NCI-H1105 treated with DMSO at 0.1 percent for 48 hours (cell line): Measurements from ENCODE around the gene SPCS3.
"Not testable (repeated sequence)": the region's sequence is repeated elsewhere in the genome, so short reads cannot be mapped to it uniquely, and the experiment has no call there.

Experiments
- DNase-seq: peaks from one replicate; lab custom pipeline; 2025; lab: John Stamatoyannopoulos, UW

The SPCS3 gene

DNA sequence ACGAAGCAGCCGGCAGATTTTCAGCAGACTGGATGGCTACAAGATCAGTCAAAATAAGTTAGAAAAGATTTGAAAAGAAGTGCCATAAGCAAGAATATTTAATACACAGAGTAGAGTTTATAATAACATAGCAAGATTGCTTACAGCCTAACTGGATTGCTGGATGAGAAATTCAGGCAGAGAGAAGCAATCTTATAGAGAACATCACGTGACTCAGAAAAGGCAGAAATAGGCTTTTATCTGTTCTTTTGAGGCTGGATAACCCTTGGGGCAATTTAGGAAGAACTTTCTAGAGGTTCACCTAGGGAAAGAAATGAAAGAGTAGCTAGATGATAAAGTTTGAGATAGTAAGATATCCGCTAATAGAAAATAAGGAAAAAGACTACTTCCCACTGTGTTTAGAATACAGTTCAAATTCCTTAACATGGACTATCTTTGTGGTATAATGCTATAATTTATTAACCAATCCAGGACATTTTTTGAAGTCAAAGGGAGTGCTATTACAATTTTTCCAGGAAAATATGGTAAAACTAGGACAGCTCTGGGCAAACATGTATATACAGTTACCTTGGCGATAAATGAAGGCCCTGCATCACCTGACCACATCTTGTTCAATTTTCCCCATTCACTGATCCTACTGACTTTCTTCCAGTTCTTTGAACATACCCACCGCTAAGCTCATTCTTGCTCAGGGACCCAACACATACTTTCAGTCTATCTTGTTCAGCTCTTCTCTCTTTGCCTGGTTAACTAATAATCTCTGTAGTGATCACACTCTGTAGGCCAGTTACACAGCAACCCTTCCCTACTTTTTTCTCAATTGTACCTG is 12.7 kb upstream of the SPCS3 start:
- no peak for DNase-seq

DNA sequence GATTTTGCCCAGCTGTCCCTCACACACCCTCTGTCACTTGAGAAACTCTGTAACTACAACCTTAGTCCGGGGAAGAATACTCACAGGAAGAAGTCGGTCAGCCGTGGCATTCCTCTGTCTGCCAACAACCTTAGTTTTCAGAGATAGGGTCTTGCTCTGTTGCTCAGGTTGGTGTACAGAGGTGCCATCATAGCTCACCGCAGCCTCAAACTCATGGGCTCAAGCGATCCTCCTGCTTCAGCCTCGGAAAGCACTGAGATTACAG is 12.2 kb upstream of the SPCS3 start:
- DNase-seq = no peak

DNA sequence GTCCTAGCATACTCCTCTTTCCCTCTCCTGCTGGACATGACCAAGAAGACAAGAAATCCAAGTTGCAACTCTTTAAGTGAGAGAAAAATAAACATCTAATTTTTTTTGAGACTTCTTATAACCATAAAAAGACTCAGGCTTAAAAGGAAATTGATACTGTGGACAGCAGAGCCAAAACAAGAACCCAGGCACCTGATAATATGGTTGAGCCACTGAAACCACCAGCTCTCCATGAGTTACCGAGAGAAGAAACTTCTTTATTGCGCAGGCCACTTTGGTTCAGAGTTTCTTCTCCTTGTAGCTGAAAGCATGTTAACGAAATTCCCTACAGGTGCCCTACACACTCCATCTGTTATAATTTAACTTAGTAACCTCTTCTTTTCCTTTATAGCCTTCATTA is 11.3 kb upstream of the SPCS3 start:
- no peak for DNase-seq

DNA sequence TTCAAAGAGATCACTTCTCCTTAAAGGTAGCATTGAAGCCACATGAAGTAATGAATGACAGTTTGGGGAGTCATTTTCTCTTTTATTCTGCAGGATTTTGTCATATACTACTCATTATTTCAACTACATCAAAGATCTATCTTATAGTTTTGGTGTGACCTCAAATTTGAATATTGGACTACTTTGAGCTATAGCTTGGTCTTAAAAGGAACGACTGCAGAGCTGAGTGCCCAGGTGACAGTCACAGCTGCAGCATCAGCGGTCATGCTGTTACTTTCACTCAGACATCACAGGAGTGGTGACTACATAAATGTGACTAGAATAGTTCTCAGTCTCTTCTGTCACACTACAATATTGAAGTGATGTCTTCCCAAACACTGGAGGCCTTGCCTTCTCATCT is 10.7 kb upstream of the SPCS3 start:
- DNase-seq = no peak

DNA sequence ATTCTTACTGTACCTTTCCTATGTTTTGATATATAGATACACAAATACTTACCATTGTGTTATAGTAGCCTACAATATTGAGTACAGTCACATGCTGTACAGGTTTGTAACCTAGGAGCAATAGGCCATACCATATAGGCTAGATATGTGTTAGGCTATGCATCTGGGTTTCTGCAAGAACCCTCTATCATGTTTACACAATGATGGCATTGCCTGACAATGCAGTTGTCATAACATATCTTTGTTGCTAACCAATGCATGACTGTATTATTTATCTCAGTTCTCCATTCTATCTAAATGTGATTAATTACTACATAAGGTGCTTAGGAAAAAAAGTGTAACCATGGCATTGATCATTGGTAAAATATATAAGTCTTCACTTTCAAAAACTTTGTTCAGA is 10.0 kb upstream of the SPCS3 start:
- no peak for DNase-seq

DNA sequence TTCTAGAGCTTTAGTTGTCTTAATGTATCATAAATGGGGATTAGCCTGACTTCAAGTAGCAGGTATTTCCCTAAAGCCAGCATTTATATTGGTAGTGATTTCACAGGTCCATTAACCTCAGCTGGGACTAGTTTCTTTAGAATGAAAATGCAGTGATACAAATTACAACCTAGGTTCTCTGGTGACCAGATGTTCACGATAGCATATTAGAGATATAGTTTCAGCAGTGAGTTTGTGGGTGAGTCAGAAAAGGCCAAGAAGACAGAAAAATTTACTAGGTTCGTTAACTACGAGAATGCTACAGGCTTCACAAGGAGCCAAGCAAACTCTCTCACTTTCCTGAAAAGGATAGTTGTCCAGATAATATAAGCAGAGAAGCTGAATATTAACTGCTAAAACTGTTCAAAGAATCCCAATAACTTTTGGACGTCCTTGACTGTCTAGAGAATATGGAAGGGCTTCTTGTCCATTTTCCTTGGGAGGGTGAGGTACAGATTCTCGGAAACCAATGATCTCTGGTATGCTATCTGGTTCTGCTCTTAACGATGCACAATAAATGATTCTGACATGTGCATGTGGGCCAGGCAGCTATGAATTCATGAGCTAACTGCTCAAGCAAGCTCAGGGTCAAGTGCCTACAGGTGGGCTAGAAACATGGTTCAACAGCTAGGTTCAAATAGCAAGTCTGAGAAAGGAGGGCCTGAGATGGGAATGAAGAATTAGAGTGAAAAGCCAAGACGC is 6.0 kb upstream of the SPCS3 start:
- no peak for DNase-seq

DNA sequence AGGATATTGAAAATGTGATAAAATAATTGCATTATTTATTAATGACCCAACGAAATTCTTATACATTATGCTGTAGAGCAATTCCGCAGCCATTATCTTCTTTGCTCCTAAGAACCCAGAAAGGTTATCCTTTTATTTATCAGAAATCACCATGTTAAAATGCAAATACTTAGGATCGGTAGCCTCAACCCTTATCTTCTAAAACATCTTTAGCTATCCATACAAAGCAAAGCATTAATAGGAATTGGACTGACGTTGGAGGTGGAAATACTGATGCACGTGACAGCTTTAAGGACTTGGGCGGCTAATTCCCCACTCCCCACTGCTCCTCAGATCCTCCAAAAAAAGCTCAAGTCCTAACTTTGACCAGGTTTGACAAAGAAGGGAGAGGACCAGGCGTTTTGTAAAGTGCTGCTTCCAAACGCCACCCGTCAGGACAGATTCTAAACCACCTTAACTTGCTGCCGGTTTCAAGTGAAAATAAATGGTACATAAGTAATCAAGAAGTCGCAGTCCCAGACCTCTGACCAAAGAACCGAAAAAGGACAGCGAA is 539 bp upstream of the SPCS3 start:
- DNase-seq = no peak

DNA sequence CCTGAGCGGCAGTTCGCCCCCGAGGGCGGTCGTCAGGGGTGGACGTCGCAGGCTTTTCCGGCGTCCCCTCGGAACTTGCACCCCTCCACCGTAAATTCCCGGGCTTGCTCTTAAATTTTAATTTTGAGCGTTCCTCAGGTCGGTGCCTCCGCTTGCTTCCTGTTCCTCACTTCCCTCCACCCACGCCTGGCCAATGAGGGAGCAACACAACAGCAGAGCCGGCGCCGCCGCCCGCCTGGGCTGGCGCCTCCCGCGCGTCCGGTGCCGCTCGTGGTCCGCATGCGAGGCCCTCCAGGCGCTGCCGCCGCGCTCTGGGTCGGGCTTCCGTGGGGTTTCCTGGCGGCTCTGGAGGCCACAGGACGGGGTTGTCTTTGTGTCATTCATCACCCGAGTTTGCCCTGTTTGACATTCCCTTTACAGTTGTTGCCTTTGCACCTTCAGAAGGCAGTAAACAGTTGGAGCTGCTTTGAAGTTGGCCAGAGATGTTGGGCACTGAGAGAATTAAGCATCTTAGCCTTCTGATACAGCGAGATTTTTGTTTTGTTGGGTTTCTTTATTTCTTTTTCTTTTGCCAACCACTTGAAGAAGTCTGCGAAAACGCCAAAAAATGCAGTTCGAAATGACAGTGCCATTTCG is 692 bp downstream of the SPCS3 start:
- peak; percentile 54 for DNase-seq

DNA sequence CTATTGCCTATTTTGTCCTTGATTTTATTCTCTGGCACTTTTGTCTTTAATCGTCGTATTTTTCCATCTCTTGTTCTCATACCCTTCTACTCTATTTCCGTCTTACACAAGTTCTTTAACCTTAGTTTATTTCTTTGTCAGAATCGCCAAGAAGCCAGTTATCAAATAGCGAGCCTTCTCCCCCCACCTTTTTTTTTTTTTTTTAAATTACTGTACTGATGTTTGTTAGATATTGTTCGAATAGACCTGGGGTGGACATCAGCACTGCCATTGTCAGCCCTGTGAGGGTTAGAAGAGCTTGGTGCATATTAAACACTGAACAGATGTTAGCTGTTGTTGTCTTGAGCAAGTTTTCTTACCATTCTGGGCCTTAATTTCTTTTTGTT is 1.2 kb downstream of the SPCS3 start:
- DNase-seq = no peak

DNA sequence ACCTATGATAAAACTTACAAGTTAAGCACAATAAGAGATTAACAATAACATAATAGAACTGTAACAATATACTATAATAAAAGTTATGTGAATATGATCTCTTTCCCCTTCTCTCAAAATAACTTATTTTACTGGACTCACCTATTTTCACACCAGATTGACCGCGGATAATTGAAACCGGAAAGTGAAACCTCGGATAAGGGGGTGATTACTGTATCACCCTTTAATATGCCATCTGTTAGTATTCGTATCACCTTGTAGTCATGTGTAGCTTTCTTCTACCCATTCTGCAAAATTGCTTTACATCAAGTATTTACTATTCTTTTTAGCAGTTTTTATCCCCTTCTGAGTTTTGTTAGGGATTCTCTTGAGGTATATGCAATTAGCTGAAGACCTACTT is 1.8 kb downstream of the SPCS3 start:
- no peak for DNase-seq

DNA sequence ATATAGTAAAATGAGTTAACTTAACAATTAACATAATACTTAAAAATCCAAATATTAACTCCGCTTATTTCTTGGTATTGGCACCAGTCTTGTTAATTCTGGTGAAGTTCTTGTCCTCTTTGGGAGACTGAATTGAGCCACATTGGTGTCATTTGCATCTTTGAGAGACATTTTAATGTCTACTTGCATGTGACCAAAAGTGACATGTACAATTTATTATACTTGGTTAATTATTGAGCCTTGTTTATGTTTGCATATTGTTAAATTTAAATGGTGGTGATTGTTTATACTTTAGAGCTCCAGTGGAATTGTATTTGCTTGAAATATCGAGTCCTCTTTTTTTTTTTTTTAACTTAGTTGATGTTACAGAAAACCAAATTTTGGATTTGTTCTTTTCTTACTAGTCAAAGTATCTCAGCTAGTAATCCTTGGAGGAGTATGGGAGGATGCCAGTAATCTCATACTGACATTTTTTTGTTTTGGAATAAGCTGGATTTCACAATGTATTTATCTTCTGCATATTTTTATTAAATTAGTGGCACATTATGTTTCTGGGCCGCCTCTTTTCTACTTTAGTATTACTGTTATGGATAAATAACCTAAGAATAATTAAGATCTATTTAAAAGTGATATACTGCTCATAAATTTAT is 3.9 kb downstream of the SPCS3 start:
- DNase-seq = no peak

DNA sequence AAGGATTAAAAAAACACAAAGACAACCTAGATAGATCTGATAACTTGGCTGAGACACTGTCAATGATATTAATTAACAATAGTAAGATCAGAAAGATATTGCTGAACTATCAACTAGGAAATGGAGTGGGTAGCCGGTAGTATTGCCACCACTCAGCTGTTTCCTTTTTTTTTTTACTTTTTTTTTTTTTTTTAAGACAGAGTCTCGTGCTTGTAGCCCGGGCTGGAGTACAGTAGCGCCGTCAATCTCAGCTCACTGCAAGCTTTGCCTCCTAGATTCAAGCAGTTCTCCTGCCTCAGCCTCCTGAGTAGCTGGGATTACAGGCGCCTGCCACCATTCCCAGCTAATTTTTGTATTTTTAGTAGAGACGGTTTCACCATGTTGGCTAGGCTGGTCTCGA is 5.1 kb downstream of the SPCS3 start:
- DNase-seq = not testable (repeated sequence)

DNA sequence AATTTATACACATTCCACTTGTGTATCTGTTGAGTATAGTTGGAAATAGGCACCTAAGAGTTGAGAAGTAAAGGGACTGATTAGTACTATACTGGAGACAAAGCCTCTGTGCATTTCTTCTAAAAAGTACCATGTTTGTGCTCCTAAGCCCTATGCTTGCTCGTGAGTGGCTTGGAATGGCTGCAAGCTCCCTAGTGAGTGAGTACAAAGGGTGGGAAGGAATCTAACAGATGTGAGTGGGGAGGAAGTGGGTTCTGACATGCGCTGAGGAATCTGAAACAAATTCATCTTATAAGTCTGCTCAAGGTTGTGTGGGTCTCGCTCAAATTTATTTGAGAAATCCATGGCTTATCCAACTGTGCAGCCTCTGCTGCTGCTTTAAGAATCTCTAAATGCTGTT is 13.3 kb downstream of the SPCS3 start:
- no peak for DNase-seq

DNA sequence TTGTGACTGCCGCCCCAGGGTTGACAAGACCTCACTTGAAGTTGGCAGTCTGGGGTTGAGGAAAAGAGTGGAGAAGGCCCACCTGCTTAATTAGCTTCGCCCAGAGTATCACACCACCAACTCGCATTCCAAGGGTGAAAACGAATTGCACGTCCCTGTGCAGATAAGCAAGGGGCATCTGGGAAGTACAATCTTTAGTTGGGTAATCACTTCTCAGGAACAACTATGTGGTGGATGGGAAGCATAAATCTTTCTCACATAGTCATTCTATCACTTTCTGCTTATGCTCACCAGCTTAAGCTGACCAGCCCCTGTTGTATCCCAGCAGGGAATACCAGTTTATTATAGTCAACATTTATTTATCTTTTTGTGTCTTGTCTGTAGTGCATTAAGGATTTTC is 14.3 kb downstream of the SPCS3 start:
- DNase-seq = no peak

DNA sequence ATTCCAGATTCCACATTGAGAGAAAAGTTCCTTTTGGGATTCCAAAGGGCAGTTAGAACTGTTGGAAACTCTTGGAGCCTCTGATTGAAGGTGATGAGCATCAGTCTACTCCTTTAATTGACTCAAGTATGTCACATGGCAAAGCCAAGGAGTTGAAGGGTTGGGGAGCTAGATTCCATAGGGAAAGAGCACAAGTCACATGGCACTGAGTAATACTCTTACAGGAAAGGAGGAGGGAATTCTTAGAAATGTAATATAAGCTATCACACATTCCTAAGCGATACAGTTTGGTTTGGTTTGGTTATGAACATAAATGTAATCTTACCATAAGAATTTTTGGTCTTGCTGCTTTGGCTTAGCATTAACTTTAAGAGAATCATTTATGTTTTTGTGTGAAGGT is 15.7 kb downstream of the SPCS3 start:
- DNase-seq = no peak

DNA sequence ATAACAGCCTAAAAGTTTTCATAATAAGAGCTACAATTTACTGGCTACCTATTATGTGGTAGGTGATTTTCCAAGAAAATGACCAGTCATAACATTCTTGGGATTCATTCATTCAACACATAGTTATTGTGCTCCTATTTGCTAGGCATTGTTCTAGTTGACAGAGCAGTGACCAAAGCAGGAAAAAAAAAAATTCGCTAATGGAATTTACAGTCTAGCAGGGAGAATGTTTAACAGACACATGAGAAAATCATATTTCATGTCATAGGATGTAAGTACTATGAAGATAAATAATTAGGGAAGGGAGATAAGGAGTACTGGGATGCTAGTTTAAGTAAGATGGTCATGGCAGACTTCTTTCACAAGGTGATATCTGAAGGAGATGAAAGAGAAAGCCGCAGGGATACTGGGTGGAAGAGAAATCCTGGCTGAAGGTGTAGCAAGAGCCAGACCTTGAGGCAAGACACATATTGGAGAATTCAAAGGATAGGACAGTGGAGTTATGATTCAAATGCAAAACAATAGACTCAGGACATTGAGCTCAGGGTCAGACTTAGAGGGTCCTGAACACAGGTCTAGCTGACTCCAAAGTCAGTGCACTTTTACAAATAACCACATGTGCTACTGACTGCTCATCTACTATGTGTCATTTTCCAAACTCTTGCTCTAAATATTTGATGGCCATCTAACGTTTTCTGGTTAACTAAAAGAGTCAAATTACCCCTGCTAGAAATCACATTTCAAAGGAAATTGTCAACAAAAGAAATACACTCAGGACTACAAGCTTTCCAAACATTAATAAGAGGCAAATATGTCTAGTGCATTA is 20.4 kb downstream of the SPCS3 start:
- DNase-seq = no peak

DNA sequence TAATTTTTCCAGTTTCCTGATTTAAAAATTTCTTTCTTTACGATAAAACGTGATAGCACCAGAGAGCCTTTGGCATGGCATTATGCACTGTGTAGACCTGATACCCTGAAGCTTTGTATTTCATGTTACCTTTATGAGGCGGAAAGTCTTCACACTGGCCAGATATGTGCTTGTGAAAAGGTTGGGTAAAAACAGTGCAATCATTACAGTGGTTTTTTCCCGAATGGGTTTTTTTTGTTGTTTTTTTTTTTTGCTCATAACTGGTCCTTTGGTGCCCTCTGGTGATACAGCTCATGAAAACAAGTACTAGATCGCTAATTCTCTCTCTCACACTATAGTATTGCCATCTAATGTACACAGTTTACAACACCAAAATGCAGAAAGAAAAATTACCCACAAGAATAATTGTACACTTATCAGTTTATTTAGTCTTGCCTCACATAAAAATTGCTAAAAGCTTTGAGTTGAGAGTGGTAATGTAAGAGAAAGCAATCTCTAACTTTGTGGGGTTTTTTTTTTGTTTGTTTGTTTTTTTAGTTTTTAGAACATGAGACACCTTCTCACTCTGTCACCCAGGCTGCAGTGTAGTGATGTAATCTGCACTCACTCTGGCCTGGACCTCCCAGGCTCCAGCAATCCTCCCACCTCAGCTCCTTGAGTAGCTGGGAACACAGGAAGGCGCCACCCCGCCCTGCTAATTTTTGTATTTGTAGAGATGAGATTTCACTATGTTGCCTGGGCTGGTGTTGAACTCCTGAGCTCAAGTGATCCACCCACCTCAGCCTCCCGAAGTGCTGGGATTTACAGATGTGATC is 21.3 kb downstream of the SPCS3 start:
- DNase-seq = peak; percentile 35

DNA sequence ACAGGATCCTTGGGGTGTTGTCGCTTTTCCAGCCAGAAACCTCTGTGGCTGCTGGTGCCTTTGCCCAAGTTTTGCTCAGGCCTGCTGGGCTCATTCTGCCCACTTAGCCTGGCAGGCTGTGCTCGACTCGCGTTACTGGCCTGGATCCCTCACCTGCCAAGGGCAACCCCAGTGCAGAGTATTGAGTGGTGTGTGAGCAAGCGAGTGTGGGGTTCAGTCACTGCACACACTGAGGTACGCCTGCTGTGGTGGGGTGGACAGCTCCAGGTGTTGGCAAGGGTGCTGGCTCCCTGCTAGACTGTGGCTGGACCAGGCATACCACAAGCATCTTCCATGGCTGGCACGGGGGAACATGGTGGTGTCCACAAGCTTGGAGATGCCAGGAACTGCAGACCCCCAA is 22.6 kb downstream of the SPCS3 start:
- DNase-seq = no peak

DNA sequence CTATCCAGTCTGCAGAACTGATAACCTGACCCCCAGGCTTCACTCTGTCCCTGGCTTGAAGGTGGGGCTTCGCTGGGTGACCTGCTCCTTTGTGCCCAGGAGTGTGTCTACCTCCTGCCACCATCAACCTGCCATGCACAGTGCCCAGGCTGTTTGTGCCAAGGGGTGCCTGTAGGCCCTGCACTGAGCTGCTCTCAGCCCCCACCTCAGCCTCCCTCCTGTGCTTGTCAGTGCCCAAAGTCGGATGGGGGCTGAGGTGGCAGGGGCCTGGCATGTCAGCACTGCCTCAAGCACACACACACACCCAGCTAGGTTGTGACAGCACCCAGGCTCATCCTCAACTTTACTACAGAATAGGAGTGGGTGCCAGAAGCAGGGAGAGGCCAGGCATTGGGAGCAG is 23.5 kb downstream of the SPCS3 start:
- DNase-seq = no peak

DNA sequence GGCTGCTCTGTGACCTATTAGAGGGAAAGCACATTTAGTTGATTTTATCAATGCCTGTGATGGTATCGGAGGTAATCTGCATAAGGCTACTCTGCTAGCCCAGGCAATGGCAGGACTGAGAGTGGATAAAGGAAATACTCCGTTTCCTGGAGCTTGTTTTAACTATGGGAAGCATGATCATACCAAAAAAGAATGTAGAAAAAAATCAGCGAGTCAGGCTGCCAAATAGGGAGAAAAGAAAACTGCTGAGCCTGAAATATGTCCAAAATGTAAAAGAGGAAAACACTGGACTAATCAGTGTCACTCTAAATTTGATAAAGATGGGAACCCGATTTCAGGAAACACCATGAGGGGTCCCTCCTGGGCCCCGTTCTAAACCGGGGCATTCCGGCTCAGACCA is 25.6 kb downstream of the SPCS3 start:
- not testable (repeated sequence) for DNase-seq

DNA sequence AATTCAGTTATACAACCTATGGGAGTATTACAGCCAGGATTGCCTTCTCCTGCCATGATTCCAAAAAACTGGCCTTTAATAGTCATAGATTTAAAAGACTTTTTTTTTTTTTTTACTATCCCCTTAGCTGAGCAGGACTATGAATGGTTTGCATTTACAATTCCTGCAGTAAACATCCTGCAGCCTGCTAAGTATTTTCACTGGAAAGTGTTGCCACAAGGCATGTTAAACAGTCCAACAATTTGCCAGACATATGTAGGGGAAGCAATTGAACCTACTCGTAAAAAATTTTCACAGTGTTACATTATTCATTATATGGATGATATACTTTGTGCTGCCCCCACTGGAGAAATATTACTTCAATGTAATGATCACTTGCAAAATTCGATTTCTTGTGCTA is 27.1 kb downstream of the SPCS3 start:
- not testable (repeated sequence) for DNase-seq
